Measurements from ENCODE around the gene CFAP20DC.

DNA sequence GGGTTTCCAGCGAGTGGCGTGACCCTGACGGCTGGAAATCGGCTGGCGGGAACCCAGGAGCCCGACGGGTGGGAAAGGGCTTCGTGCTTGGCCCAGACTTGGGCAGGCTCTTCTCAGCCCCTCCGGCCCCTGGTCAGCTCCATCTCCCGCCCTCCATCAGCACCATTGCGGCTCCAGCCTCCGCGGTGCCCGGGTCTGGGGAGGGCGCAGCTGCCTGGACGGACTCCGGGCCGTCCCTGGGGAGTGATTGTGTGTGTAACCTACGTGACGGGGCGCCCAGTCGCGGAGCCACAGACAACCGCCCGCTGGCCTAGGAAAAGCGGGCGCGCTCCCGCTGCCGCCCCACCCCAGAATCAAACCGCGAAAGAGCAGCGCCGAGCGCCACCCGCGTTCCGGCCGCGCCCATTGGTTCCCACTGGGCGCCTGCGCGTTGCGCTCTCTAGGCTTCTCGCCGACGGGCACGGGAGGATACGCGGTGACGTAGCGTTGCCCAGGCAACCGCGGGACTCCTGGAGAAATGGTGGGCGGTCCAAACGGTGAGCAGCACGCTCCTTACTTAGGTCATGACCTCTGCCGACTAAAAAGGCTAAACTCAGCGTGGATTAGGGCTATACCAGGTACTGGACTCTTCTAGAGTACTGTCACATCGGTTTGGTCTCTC is at the start of gene CFAP20DC:
- TF ChIP-seq, protein P1, sequence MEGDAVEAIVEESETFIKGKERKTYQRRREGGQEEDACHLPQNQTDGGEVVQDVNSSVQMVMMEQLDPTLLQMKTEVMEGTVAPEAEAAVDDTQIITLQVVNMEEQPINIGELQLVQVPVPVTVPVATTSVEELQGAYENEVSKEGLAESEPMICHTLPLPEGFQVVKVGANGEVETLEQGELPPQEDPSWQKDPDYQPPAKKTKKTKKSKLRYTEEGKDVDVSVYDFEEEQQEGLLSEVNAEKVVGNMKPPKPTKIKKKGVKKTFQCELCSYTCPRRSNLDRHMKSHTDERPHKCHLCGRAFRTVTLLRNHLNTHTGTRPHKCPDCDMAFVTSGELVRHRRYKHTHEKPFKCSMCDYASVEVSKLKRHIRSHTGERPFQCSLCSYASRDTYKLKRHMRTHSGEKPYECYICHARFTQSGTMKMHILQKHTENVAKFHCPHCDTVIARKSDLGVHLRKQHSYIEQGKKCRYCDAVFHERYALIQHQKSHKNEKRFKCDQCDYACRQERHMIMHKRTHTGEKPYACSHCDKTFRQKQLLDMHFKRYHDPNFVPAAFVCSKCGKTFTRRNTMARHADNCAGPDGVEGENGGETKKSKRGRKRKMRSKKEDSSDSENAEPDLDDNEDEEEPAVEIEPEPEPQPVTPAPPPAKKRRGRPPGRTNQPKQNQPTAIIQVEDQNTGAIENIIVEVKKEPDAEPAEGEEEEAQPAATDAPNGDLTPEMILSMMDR (IDR thresholded peaks at IDR 0.05 in 4 of 5, conservative IDR thresholded peaks at IDR 0.05 in 1 of 5), result no peak
- peak; percentile 27 to 33 for TF ChIP-seq POLR2A (IDR thresholded peaks at IDR 0.05)

Measured in gastrocnemius medialis (tissue), 4 donors.